ENCODE measurements around the gene LDB1. TPM values are rescaled to one million over a fixed set of nuclear protein-coding genes. Genes with fewer than 3 reads are reported as not detected.

Gene LDB1
- total and polyA plus RNA-seq, 2 of the 13 experiments (the other 11 are each of a cell fraction or from before 2014, with no cell fraction given) = 17.2 to 45.5 TPM

DNA sequence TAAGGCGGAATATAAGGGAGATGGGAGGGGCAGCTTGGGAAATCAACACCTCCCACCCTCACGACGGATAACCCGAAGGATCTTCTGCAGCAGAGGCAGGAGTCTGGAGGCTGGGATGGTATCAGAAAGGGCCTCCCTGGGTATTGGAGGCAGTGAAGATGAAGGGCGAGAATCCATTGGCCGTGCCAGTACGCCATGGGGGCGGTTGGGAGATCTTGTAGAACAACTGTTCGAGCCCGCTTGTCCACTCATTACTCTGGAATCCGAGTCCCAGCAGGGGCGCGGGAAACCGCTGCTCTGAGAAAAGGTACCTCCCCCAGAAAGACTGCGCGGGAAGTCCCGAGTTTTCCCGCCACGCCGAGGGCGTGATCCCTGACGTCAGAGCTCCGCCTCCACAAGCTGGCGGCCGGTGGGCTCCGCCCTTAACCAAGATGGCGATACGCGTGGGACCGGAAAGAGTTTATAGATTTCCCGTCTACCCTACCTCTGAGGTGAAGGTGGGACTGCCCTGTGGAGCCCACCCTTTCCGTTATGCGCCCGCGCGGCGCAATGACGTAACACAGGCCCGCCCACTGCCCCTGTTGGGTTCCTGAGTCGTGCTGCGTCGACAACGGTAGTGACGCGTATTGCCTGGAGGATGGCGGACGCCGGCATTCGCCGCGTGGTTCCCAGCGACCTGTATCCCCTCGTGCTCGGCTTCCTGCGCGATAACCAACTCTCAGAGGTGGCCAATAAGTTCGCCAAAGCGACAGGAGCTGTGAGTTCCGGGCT is 31.8 kb upstream of the LDB1 start, which contains the start of gene NOLC1 (continued):
- TF ChIP-seq IKZF1 (IDR thresholded peaks at IDR 0.05) (no peak), ZFP1 (CRISPR knock-in tag; IDR thresholded peaks at IDR 0.05) (peak; percentile 85; the same call in 1 of the 2 replicates), ZNF772 (CRISPR knock-in tag; IDR thresholded peaks at IDR 0.05) (peak; percentile 77), PAWR (CRISPR knock-in tag; IDR thresholded peaks at IDR 0.05; ENCODE audit: borderline replicate concordance) (no peak), KLF6 (CRISPR knock-in tag; IDR thresholded peaks at IDR 0.05) (no peak; the same call in none of the 2 replicates), ZNF3 (CRISPR knock-in tag; IDR thresholded peaks at IDR 0.05) (0 out of 2 replicates have a peak, but pooled peaks have one; percentile 11), ZNF446 (CRISPR knock-in tag; IDR thresholded peaks at IDR 0.05) (peak; percentile 86), NAIF1 (CRISPR knock-in tag; IDR thresholded peaks at IDR 0.05; ENCODE audit: borderline replicate concordance) (no peak), ZNF549 (CRISPR knock-in tag; IDR thresholded peaks at IDR 0.05) (no peak), GABPA (IDR thresholded peaks at IDR 0.05; ENCODE audit: low read depth, low read length) (peak; percentile 85), GABPA (CRISPR knock-in tag; IDR thresholded peaks at IDR 0.05; ENCODE audit: low read depth) (peak; percentile 97), ZZZ3 (CRISPR knock-in tag; IDR thresholded peaks at IDR 0.05; ENCODE audit: borderline replicate concordance) (no peak; the same call in 1 of the 2 replicates)
- TF ChIP-seq, protein P1, sequence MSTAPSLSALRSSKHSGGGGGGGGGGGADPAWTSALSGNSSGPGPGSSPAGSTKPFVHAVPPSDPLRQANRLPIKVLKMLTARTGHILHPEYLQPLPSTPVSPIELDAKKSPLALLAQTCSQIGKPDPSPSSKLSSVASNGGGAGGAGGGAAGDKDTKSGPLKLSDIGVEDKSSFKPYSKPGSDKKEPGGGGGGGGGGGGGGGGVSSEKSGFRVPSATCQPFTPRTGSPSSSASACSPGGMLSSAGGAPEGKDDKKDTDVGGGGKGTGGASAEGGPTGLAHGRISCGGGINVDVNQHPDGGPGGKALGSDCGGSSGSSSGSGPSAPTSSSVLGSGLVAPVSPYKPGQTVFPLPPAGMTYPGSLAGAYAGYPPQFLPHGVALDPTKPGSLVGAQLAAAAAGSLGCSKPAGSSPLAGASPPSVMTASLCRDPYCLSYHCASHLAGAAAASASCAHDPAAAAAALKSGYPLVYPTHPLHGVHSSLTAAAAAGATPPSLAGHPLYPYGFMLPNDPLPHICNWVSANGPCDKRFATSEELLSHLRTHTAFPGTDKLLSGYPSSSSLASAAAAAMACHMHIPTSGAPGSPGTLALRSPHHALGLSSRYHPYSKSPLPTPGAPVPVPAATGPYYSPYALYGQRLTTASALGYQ (CRISPR knock-in tag; IDR thresholded peaks at IDR 0.05) = peak; percentile 82; the same call in 1 of the 2 replicates
- TF ChIP-seq, protein P2, sequence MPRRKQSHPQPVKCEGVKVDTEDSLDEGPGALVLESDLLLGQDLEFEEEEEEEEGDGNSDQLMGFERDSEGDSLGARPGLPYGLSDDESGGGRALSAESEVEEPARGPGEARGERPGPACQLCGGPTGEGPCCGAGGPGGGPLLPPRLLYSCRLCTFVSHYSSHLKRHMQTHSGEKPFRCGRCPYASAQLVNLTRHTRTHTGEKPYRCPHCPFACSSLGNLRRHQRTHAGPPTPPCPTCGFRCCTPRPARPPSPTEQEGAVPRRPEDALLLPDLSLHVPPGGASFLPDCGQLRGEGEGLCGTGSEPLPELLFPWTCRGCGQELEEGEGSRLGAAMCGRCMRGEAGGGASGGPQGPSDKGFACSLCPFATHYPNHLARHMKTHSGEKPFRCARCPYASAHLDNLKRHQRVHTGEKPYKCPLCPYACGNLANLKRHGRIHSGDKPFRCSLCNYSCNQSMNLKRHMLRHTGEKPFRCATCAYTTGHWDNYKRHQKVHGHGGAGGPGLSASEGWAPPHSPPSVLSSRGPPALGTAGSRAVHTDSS (CRISPR knock-in tag; conservative IDR thresholded peaks at IDR 0.05) = no peak
- TF ChIP-seq, protein P3, sequence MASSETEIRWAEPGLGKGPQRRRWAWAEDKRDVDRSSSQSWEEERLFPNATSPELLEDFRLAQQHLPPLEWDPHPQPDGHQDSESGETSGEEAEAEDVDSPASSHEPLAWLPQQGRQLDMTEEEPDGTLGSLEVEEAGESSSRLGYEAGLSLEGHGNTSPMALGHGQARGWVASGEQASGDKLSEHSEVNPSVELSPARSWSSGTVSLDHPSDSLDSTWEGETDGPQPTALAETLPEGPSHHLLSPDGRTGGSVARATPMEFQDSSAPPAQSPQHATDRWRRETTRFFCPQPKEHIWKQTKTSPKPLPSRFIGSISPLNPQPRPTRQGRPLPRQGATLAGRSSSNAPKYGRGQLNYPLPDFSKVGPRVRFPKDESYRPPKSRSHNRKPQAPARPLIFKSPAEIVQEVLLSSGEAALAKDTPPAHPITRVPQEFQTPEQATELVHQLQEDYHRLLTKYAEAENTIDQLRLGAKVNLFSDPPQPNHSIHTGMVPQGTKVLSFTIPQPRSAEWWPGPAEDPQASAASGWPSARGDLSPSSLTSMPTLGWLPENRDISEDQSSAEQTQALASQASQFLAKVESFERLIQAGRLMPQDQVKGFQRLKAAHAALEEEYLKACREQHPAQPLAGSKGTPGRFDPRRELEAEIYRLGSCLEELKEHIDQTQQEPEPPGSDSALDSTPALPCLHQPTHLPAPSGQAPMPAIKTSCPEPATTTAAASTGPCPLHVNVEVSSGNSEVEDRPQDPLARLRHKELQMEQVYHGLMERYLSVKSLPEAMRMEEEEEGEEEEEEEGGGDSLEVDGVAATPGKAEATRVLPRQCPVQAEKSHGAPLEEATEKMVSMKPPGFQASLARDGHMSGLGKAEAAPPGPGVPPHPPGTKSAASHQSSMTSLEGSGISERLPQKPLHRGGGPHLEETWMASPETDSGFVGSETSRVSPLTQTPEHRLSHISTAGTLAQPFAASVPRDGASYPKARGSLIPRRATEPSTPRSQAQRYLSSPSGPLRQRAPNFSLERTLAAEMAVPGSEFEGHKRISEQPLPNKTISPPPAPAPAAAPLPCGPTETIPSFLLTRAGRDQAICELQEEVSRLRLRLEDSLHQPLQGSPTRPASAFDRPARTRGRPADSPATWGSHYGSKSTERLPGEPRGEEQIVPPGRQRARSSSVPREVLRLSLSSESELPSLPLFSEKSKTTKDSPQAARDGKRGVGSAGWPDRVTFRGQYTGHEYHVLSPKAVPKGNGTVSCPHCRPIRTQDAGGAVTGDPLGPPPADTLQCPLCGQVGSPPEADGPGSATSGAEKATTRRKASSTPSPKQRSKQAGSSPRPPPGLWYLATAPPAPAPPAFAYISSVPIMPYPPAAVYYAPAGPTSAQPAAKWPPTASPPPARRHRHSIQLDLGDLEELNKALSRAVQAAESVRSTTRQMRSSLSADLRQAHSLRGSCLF (CRISPR knock-in tag; IDR thresholded peaks at IDR 0.05; ENCODE audit: borderline replicate concordance) = no peak
- TF ChIP-seq, protein P4, sequence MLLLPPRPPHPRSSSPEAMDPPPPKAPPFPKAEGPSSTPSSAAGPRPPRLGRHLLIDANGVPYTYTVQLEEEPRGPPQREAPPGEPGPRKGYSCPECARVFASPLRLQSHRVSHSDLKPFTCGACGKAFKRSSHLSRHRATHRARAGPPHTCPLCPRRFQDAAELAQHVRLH (CRISPR knock-in tag; IDR thresholded peaks at IDR 0.05; ENCODE audit: borderline replicate concordance, low read depth) = peak; percentile 70
- TF ChIP-seq, protein P5, sequence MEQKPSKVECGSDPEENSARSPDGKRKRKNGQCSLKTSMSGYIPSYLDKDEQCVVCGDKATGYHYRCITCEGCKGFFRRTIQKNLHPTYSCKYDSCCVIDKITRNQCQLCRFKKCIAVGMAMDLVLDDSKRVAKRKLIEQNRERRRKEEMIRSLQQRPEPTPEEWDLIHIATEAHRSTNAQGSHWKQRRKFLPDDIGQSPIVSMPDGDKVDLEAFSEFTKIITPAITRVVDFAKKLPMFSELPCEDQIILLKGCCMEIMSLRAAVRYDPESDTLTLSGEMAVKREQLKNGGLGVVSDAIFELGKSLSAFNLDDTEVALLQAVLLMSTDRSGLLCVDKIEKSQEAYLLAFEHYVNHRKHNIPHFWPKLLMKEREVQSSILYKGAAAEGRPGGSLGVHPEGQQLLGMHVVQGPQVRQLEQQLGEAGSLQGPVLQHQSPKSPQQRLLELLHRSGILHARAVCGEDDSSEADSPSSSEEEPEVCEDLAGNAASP (CRISPR knock-in tag; IDR thresholded peaks at IDR 0.05; ENCODE audit: borderline replicate concordance) = peak; percentile 56; the same call in 1 of the 2 replicates
